ENCODE results near the gene JOSD2. TPM values are rescaled to one million over a fixed set of nuclear protein-coding genes. Genes with fewer than 3 reads are reported as not detected.

The JOSD2 gene
- total and polyA plus RNA-seq, 9 of the 15 experiments (the other 6 are each of a cell fraction or from before 2014, with no cell fraction given), result 0.06 to 14.4 (median 3.1) TPM

DNA sequence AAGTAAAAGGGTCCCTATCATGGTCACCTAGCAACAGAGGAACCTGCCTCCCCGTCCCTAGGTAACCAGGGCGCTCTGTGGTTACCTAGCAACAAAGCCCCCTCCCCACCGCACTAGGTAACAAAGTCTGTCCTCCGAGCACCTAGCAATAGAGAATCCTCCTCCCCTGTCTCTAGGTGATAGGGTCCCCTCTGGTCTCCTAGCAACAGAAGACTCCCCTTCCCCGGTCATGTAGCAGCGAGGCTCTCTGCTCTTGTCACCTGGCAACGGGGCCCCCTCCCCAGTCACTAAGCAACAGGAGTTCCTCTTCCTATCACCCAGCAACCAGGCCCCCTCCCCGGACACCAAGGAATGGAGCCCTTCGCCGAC, 307 bp downstream of the JOSD2 start:
- Histone ChIP-seq H3K27ac (ENCODE audit: extremely low read depth, low read depth, low read length) (peak overlapping the region; percentile 74; the same call in 2 of the 3 replicates), H3K36me3 (ENCODE audit: control insufficient read depth, insufficient read depth, low read length) (no peaks in the 10 kb centered on the region), H3K4me1 (replicated peaks in 1 of 2; ENCODE audit: control insufficient read depth in 2 of 2, insufficient read depth in 2 of 2, low read length in 2 of 2) (peaks cover 5 to 69% of the 10 kb centered on the region in 2 experiments; a peak in 4 of 5 replicates), H3K4me2 (ENCODE audit: insufficient read depth, low read length) (peak overlapping the region; percentile 85), H4K20me1 (replicated peaks; ENCODE audit: control insufficient read depth, insufficient read depth, low read length) (no peaks in the 10 kb centered on the region), H2AFZ (ENCODE audit: low read depth, low read length) (peak overlapping the region; percentile 88), H3K9ac (ENCODE audit: insufficient read depth in 1 of 2, low read depth in 2 of 2, low read length in 2 of 2) (peak overlapping the region; percentile 58 to 93), H3K4me3 (peak overlapping the region; percentile 55), H3K9me3 (replicated peaks; ENCODE audit: control insufficient read depth, insufficient read depth, low read depth, low read length) (no peaks in the 10 kb centered on the region), H3K9me1 (ENCODE audit: control insufficient read depth, insufficient read depth, low read length) (peaks cover 4% of the 10 kb centered on the region), H3K27me3 (ENCODE audit: control insufficient read depth in 2 of 2, insufficient read depth in 2 of 2, low read length in 2 of 2) (no peaks in the 10 kb centered on the region), H3K79me2 (ENCODE audit: control insufficient read depth, insufficient read depth, low read length) (no peaks in the 10 kb centered on the region; the same call in 2 of the 3 replicates)
- POLR2A ChIA-PET, result interaction anchor here (0.6 to 1.5 kb wide), 7 partner anchors 11 to 369 kb away, joined by 3 to 5 read pairs (median 4); no protein-coding TSS in a partner anchor
- in situ Hi-C loops (cut with MboI), result no loop called here
- intact Hi-C loops (cut with micrococcal nuclease), result no loop called here
- ATAC-seq (no peak), FAIRE-seq (no peak), DNase-seq (ENCODE audit: extremely low read depth in 1 of 4, low spot score in 3 of 4) (no peak)
- no TSS peak for BruUV-seq (replicated peaks)
- WGBS (ENCODE audit: insufficient coverage, low coverage, missing lambda C conversion rate), result 22% methylated on average over 10 of the region's 10 CpGs
- CTCF ChIA-PET (ENCODE audit: low intra/inter-chr PET ratio), result interaction anchor here (0.7 kb wide), 1 partner anchor 24 kb away, joined by 5 read pairs; no protein-coding TSS in a partner anchor
- TF ChIP-seq, protein P1, sequence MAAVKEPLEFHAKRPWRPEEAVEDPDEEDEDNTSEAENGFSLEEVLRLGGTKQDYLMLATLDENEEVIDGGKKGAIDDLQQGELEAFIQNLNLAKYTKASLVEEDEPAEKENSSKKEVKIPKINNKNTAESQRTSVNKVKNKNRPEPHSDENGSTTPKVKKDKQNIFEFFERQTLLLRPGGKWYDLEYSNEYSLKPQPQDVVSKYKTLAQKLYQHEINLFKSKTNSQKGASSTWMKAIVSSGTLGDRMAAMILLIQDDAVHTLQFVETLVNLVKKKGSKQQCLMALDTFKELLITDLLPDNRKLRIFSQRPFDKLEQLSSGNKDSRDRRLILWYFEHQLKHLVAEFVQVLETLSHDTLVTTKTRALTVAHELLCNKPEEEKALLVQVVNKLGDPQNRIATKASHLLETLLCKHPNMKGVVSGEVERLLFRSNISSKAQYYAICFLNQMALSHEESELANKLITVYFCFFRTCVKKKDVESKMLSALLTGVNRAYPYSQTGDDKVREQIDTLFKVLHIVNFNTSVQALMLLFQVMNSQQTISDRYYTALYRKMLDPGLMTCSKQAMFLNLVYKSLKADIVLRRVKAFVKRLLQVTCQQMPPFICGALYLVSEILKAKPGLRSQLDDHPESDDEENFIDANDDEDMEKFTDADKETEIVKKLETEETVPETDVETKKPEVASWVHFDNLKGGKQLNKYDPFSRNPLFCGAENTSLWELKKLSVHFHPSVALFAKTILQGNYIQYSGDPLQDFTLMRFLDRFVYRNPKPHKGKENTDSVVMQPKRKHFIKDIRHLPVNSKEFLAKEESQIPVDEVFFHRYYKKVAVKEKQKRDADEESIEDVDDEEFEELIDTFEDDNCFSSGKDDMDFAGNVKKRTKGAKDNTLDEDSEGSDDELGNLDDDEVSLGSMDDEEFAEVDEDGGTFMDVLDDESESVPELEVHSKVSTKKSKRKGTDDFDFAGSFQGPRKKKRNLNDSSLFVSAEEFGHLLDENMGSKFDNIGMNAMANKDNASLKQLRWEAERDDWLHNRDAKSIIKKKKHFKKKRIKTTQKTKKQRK (IDR thresholded peaks at IDR 0.05; ENCODE audit: borderline replicate concordance, low read depth, low read length), result no peak
- TF ChIP-seq SP2 (IDR thresholded peaks at IDR 0.05; ENCODE audit: extremely low read depth, low read depth, low read length, poor library complexity, severe bottlenecking) (peak; percentile 19), CSDE1 (IDR thresholded peaks at IDR 0.05) (peak in 1 of 2 experiments; percentile 87; a peak in 2 of 4 replicates), CHD4 (IDR thresholded peaks at IDR 0.05; ENCODE audit: insufficient read depth, insufficient replicate concordance, low read depth, low read length, poor library complexity, severe bottlenecking) (no peak), ZNF184 (CRISPR knock-in tag; IDR thresholded peaks at IDR 0.05) (no peak), SPI1 (IDR thresholded peaks at IDR 0.05; ENCODE audit: borderline replicate concordance, low read depth, low read length) (peak; percentile 80), CBFA2T3 (IDR thresholded peaks at IDR 0.05) (no peak), EP300 (IDR thresholded peaks at IDR 0.05; ENCODE audit: low read length) (no peak), POLR2B (IDR thresholded peaks at IDR 0.05; ENCODE audit: low read depth, partially characterized antibody) (peak; percentile 31), TCFL5 (CRISPR knock-in tag; conservative IDR thresholded peaks at IDR 0.05) (no peak)
- TF ChIP-seq, protein P2, sequence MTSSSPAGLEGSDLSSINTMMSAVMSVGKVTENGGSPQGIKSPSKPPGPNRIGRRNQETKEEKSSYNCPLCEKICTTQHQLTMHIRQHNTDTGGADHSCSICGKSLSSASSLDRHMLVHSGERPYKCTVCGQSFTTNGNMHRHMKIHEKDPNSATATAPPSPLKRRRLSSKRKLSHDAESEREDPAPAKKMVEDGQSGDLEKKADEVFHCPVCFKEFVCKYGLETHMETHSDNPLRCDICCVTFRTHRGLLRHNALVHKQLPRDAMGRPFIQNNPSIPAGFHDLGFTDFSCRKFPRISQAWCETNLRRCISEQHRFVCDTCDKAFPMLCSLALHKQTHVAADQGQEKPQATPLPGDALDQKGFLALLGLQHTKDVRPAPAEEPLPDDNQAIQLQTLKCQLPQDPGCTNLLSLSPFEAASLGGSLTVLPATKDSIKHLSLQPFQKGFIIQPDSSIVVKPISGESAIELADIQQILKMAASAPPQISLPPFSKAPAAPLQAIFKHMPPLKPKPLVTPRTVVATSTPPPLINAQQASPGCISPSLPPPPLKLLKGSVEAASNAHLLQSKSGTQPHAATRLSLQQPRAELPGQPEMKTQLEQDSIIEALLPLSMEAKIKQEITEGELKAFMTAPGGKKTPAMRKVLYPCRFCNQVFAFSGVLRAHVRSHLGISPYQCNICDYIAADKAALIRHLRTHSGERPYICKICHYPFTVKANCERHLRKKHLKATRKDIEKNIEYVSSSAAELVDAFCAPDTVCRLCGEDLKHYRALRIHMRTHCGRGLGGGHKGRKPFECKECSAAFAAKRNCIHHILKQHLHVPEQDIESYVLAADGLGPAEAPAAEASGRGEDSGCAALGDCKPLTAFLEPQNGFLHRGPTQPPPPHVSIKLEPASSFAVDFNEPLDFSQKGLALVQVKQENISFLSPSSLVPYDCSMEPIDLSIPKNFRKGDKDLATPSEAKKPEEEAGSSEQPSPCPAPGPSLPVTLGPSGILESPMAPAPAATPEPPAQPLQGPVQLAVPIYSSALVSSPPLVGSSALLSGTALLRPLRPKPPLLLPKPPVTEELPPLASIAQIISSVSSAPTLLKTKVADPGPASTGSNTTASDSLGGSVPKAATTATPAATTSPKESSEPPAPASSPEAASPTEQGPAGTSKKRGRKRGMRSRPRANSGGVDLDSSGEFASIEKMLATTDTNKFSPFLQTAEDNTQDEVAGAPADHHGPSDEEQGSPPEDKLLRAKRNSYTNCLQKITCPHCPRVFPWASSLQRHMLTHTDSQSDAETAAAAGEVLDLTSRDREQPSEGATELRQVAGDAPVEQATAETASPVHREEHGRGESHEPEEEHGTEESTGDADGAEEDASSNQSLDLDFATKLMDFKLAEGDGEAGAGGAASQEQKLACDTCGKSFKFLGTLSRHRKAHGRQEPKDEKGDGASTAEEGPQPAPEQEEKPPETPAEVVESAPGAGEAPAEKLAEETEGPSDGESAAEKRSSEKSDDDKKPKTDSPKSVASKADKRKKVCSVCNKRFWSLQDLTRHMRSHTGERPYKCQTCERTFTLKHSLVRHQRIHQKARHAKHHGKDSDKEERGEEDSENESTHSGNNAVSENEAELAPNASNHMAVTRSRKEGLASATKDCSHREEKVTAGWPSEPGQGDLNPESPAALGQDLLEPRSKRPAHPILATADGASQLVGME (CRISPR knock-in tag; IDR thresholded peaks at IDR 0.05), result 0 out of 2 replicates have a peak, but pooled peaks have one; percentile 80
